ENCODE measurements around the gene KRTAP9-9. TPM values are rescaled to one million over a fixed set of nuclear protein-coding genes. Genes with fewer than 3 reads are reported as not detected.

The KRTAP9-9 gene
- not detected in 5 replicates for total RNA-seq (2022; extraction: Qiagen RNA extraction; ENCODE audit: low read depth)

GRCh38 chr17:41255381-41256290 lies at the start of gene KRTAP9-9:
KRTAP9-9 (plus strand) TSS chr17:41255384.

GRCh38 chr17:41226598-41227095 lies 28.5 kb upstream of the KRTAP9-9 start, which contains the start of gene KRTAP9-2:
KRTAP9-2 (plus strand) TSS chr17:41226648; CDS start chr17:41226655, 7 bp downstream.

GRCh38 chr17:41232399-41233105 lies 22.6 kb upstream of the KRTAP9-9 start, which contains the start of gene KRTAP9-3:
KRTAP9-3 (plus strand) TSS chr17:41232449; CDS start chr17:41232502, 53 bp downstream.

GRCh38 chr17:41237949-41238437 lies 17.2 kb upstream of the KRTAP9-9 start, which contains the start of gene KRTAP9-8:
KRTAP9-8 (plus strand) TSS chr17:41237999; CDS start chr17:41238052, 53 bp downstream.

GRCh38 chr17:41249637-41250240 lies 5.4 kb upstream of the KRTAP9-9 start, which contains the start of gene KRTAP9-4:
KRTAP9-4 (plus strand) TSS chr17:41249687; CDS start chr17:41249721, 34 bp downstream.

GRCh38 chr17:41265078-41265477 lies 9.9 kb downstream of the KRTAP9-9 start, which contains the start of gene KRTAP9-6:
KRTAP9-6 (plus strand) TSS chr17:41265378; CDS start chr17:41265378, 0 bp downstream.

GRCh38 chr17:41275648-41276190 lies 20.5 kb downstream of the KRTAP9-9 start, which contains the start of gene KRTAP9-7:
KRTAP9-7 (plus strand) TSS chr17:41275698; CDS start chr17:41275698, 0 bp downstream.

GRCh38 chr17:41301916-41302901 lies 47.0 kb downstream of the KRTAP9-9 start, which contains the start of gene KRTAP29-1:
KRTAP29-1 (minus strand) TSS chr17:41302851; CDS start chr17:41302851, 0 bp downstream.

Other genes with a start within 250 kb of the KRTAP9-9 start
- not detected in 5 replicates for gene KRTAP3-1, start 246.3 kb upstream of the KRTAP9-9 start, total RNA-seq (2022; extraction: Qiagen RNA extraction; ENCODE audit: low read depth)
- not detected in 5 replicates for gene KRTAP1-5, start 228.2 kb upstream of the KRTAP9-9 start, total RNA-seq (2022; extraction: Qiagen RNA extraction; ENCODE audit: low read depth)
- not detected in 5 replicates for gene KRTAP1-4, start 225.2 kb upstream of the KRTAP9-9 start, total RNA-seq (2022; extraction: Qiagen RNA extraction; ENCODE audit: low read depth)
- gene KRTAP1-3, start 220.5 kb upstream of the KRTAP9-9 start, total RNA-seq (2022; extraction: Qiagen RNA extraction; ENCODE audit: low read depth), result not detected in 5 replicates
- not detected in 5 replicates for gene KRTAP1-1, start 213.9 kb upstream of the KRTAP9-9 start, total RNA-seq (2022; extraction: Qiagen RNA extraction; ENCODE audit: low read depth)
- not detected in 5 replicates for gene KRTAP2-1, start 208.1 kb upstream of the KRTAP9-9 start, total RNA-seq (2022; extraction: Qiagen RNA extraction; ENCODE audit: low read depth)
- gene KRTAP2-2, start 200.2 kb upstream of the KRTAP9-9 start, total RNA-seq (2022; extraction: Qiagen RNA extraction; ENCODE audit: low read depth), result not detected in 5 replicates
- gene KRTAP2-3, start 195.3 kb upstream of the KRTAP9-9 start, total RNA-seq (2022; extraction: Qiagen RNA extraction; ENCODE audit: low read depth), result not detected in 5 replicates
- not detected in 5 replicates for gene KRTAP2-4, start 189.5 kb upstream of the KRTAP9-9 start, total RNA-seq (2022; extraction: Qiagen RNA extraction; ENCODE audit: low read depth)
- not detected in 5 replicates for gene KRTAP4-7, start 171.2 kb upstream of the KRTAP9-9 start, total RNA-seq (2022; extraction: Qiagen RNA extraction; ENCODE audit: low read depth)
- 0.08 TPM in 1 of 5 replicates, not detected in the others for gene KRTAP4-8, start 157.2 kb upstream of the KRTAP9-9 start, total RNA-seq (2022; extraction: Qiagen RNA extraction; ENCODE audit: low read depth)
- gene KRTAP4-16, start 153.2 kb upstream of the KRTAP9-9 start, total RNA-seq (2022; extraction: Qiagen RNA extraction; ENCODE audit: low read depth), result not detected in 5 replicates
- not detected in 5 replicates for gene KRTAP4-9, start 150.0 kb upstream of the KRTAP9-9 start, total RNA-seq (2022; extraction: Qiagen RNA extraction; ENCODE audit: low read depth)
- not detected in 5 replicates for gene KRTAP4-11, start 137.0 kb upstream of the KRTAP9-9 start, total RNA-seq (2022; extraction: Qiagen RNA extraction; ENCODE audit: low read depth)
- not detected in 5 replicates for gene KRTAP4-12, start 131.2 kb upstream of the KRTAP9-9 start, total RNA-seq (2022; extraction: Qiagen RNA extraction; ENCODE audit: low read depth)
- not detected in 5 replicates for gene KRTAP4-6, start 114.8 kb upstream of the KRTAP9-9 start, total RNA-seq (2022; extraction: Qiagen RNA extraction; ENCODE audit: low read depth)
- not detected in 5 replicates for gene KRTAP4-5, start 105.6 kb upstream of the KRTAP9-9 start, total RNA-seq (2022; extraction: Qiagen RNA extraction; ENCODE audit: low read depth)
- gene KRTAP4-4, start 94.6 kb upstream of the KRTAP9-9 start, total RNA-seq (2022; extraction: Qiagen RNA extraction; ENCODE audit: low read depth), result not detected in 5 replicates
- not detected in 5 replicates for gene KRTAP4-3, start 87.2 kb upstream of the KRTAP9-9 start, total RNA-seq (2022; extraction: Qiagen RNA extraction; ENCODE audit: low read depth)
- gene KRTAP4-2, start 77.2 kb upstream of the KRTAP9-9 start, total RNA-seq (2022; extraction: Qiagen RNA extraction; ENCODE audit: low read depth), result not detected in 5 replicates
- gene KRTAP4-1, start 70.5 kb upstream of the KRTAP9-9 start, total RNA-seq (2022; extraction: Qiagen RNA extraction; ENCODE audit: low read depth), result 0.17 to 0.25 TPM (median 0.24 TPM) in 4 of 5 replicates, not detected in the other
- gene KRTAP9-1, start 65.5 kb upstream of the KRTAP9-9 start, total RNA-seq (2022; extraction: Qiagen RNA extraction; ENCODE audit: low read depth), result not detected in 5 replicates
- not detected in 5 replicates for gene KRTAP9-2, start 28.7 kb upstream of the KRTAP9-9 start, total RNA-seq (2022; extraction: Qiagen RNA extraction; ENCODE audit: low read depth)
- gene KRTAP9-3, start 22.9 kb upstream of the KRTAP9-9 start, total RNA-seq (2022; extraction: Qiagen RNA extraction; ENCODE audit: low read depth), result not detected in 5 replicates
- gene KRTAP9-8, start 17.4 kb upstream of the KRTAP9-9 start, total RNA-seq (2022; extraction: Qiagen RNA extraction; ENCODE audit: low read depth), result not detected in 5 replicates
- gene KRTAP9-4, start 5.7 kb upstream of the KRTAP9-9 start, total RNA-seq (2022; extraction: Qiagen RNA extraction; ENCODE audit: low read depth), result not detected in 5 replicates
- gene KRTAP9-6, start 10.0 kb downstream of the KRTAP9-9 start, total RNA-seq (2022; extraction: Qiagen RNA extraction; ENCODE audit: low read depth), result not detected in 5 replicates
- not detected in 5 replicates for gene KRTAP9-7, start 20.3 kb downstream of the KRTAP9-9 start, total RNA-seq (2022; extraction: Qiagen RNA extraction; ENCODE audit: low read depth)
- gene KRTAP29-1, start 47.5 kb downstream of the KRTAP9-9 start, total RNA-seq (2022; extraction: Qiagen RNA extraction; ENCODE audit: low read depth), result not detected in 5 replicates
- gene KRTAP16-1, start 53.9 kb downstream of the KRTAP9-9 start, total RNA-seq (2022; extraction: Qiagen RNA extraction; ENCODE audit: low read depth), result not detected in 5 replicates
- not detected in 5 replicates for gene KRTAP17-1, start 60.3 kb downstream of the KRTAP9-9 start, total RNA-seq (2022; extraction: Qiagen RNA extraction; ENCODE audit: low read depth)
- not detected in 5 replicates for gene KRT33A, start 95.4 kb downstream of the KRTAP9-9 start, total RNA-seq (2022; extraction: Qiagen RNA extraction; ENCODE audit: low read depth)
- gene KRT33B, start 114.4 kb downstream of the KRTAP9-9 start, total RNA-seq (2022; extraction: Qiagen RNA extraction; ENCODE audit: low read depth), result 0.06 to 0.16 TPM (median 0.15 TPM) in 3 of 5 replicates, not detected in the others
- 0.25 to 0.43 TPM (median 0.30 TPM) in 5 replicates for gene KRT34, start 126.9 kb downstream of the KRTAP9-9 start, total RNA-seq (2022; extraction: Qiagen RNA extraction; ENCODE audit: low read depth)
- gene KRT31, start 142.2 kb downstream of the KRTAP9-9 start, total RNA-seq (2022; extraction: Qiagen RNA extraction; ENCODE audit: low read depth), result not detected in 5 replicates
- not detected in 5 replicates for gene KRT37, start 169.2 kb downstream of the KRTAP9-9 start, total RNA-seq (2022; extraction: Qiagen RNA extraction; ENCODE audit: low read depth)
- gene KRT38, start 185.6 kb downstream of the KRTAP9-9 start, total RNA-seq (2022; extraction: Qiagen RNA extraction; ENCODE audit: low read depth), result not detected in 5 replicates
- gene KRT32, start 212.0 kb downstream of the KRTAP9-9 start, total RNA-seq (2022; extraction: Qiagen RNA extraction; ENCODE audit: low read depth), result not detected in 5 replicates
- not detected in 5 replicates for gene KRT35, start 225.8 kb downstream of the KRTAP9-9 start, total RNA-seq (2022; extraction: Qiagen RNA extraction; ENCODE audit: low read depth)
- not detected in 5 replicates for gene KRT36, start 234.5 kb downstream of the KRTAP9-9 start, total RNA-seq (2022; extraction: Qiagen RNA extraction; ENCODE audit: low read depth)